HG03039 (cell line): Measurements from ENCODE around the gene NBPF1.
"Not testable (repeated sequence)": the region's sequence is repeated elsewhere in the genome, so short reads cannot be mapped to it uniquely, and the experiment has no call there.

ENCODE experiments used
- ATAC-seq: cut with Tn5 transposase; IDR thresholded peaks from one replicate; pipeline ENCODE4 v1.9.1; 2021; ENCODE audit warnings: mild to moderate bottlenecking, moderate library complexity; ENCODE audit not compliant: unreplicated experiment

NBPF1 gene

GRCh38 chr1:16623812-16624719 is 10.7 kb upstream of the NBPF1 start:
- ATAC-seq: not testable (repeated sequence)

GRCh38 chr1:16623337-16623736 is 10.0 kb upstream of the NBPF1 start:
- not testable (repeated sequence) for ATAC-seq

- ATAC-seq: not testable (repeated sequence)
Measured at GRCh38 chr1:16621681-16622315, 8.4 kb upstream of the NBPF1 start.

- no peak for ATAC-seq
Measured at GRCh38 chr1:16621300-16621658, 7.9 kb upstream of the NBPF1 start.

DNA sequence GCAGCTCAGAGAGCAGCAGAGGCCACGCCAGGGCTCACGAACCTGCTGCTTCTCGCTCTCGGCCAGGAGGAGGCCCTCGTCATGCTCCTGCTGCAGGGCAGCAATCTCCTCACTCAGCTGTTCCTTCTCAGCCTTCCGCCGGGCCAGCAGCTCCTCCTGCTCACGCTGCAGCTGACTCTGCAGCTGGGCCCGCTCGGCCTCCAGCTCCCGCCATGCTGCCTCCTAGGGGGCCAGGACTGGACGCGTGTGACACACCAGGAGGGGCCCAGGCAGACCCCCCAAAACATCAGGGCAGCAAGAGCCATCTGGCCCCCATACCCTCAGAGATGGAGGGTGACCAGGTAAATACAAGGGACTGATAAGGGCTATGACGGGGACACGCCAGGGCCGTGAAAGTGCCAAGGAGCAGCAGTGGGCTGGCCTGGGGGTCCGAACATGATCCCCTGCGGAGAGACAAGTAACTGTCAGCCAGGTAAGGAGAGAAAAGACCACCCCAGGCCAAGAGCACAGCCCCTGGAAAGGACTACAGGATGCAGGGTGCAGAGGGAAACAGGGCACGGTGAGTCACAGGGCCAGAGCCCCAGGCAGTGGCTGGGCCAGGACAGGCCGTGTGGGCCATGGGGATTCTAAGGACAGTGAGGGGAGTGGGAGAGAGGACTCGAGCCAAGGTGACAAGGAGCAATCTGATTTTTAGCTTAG is 6.6 kb upstream of the NBPF1 start:
- ATAC-seq: not testable (repeated sequence)

GRCh38 chr1:16618719-16619118 is 5.4 kb upstream of the NBPF1 start:
- ATAC-seq: no peak

- ATAC-seq: no peak
Measured at GRCh38 chr1:16617778-16618580, 4.6 kb upstream of the NBPF1 start.

- no peak for ATAC-seq
Measured at GRCh38 chr1:16617114-16617631, 3.8 kb upstream of the NBPF1 start.

- ATAC-seq: no peak
Measured at GRCh38 chr1:16615253-16616252, 2.2 kb upstream of the NBPF1 start.

DNA sequence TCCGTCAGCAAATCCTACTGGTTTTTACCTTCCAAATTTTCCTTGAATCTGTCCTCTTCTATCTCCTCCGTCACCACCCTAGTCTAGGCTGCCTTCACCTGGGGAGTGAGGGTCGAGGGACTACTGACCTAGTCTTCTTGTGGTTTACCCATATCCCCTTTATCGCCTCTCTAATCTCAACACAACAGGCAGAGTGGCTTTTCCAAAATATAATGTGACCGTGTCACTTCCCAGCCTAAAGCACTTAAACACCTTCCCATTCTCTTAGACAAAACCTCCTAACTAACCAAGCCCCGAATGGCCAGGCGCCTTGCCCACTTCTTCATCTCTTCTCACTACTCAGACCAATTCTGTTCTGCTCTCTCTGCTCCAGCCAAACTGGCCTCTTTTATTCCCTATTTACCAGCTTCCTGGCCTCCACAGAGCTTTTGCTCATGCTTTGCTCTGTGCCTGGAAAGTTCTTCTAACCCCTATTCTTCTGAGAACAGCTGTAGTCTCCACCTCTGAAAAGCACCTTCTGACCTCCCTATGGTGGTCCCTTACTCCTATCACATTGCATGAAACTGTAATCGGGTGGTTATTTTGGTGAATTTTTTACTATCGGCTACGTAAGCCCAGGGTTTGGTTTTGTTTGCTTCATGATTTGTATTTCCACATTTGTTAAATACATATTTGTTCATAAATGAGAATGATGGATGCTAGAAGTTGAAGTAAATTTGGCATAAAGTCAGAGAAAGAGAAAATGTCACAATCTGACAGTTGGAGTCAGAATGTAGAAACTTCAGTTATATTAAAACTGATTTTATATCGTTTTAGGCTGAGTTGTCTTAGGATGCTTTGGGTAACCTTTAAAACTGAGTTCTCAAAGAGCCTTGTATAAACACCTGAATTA is 1.2 kb upstream of the NBPF1 start:
- no peak for ATAC-seq

DNA sequence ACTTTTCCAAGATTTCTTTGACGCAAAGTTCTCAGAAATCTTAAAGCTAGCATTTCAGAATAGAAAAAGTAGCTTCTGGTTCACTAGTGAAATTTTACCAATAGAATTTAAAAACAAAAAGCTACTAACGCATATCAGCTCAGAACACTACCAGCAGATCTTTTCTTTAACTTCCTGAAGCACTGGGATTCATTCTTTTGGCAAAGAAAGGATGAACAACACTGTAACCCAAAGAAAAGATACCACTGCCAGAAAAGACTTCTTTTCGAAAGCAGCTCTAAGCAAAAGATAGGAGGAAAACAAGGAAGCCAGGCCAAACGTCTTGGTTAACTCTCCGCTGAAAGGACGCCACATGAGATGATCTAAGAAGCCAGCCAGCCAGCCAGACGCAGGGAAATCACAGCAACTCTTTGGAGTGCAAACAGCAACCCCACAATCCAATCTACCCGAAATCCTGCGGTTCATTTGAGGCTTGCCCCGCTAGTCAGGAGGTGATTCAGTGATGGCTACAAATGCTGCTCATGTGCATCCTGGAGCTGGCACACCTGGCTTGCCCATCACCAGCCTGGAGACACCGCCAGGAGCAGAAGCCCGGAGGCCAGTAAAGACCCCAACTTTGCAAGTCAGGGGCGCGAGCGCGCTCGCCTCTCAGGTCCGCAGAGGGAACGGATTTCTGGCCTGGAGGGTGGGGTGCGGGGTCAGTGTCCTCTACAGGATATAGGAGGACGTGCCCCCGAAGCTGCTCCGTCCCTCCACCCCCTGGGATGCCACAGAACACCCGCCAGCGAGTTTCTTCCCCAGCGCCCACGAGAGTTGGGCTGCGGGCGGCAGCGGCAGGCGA is 812 bp downstream of the NBPF1 start:
- no peak for ATAC-seq

DNA sequence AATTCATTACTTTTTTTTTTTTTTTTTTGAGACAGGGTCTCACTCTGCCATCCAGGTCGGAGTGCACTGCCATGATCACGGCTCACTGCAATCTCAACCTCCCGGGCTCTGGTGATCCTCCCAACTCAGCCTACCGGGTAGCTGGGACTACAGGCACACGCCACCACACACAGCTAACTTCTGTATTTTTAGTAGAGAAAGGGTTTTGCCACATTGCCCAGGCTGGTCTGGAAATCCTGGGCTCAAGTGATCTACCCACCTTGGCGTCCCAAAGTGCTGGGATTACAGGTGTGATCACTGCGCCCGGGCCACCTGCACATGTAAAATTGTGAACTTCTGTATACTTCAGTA is 1.4 kb downstream of the NBPF1 start:
- not testable (repeated sequence) for ATAC-seq

- not testable (repeated sequence) for ATAC-seq
Measured at GRCh38 chr1:16611164-16611563, 2.2 kb downstream of the NBPF1 start.

- not testable (repeated sequence) for ATAC-seq
Measured at GRCh38 chr1:16610553-16610952, 2.8 kb downstream of the NBPF1 start.

- not testable (repeated sequence) for ATAC-seq
Measured at GRCh38 chr1:16609761-16610160, 3.6 kb downstream of the NBPF1 start.

GRCh38 chr1:16608838-16609560 is 4.4 kb downstream of the NBPF1 start:
- no peak for ATAC-seq
